Neural progenitor cell (in vitro differentiated cells): ENCODE data around the gene NEURL4.
"Not testable (repeated sequence)": the region's sequence is repeated elsewhere in the genome, so short reads cannot be mapped to it uniquely, and the experiment has no call there.

Experiments used
- CTCF ChIP-seq: fragments of 200-600 bp; sonication (generic); IDR thresholded peaks from 2 replicates; pipeline ENCODE4 v1.5.1; 2017; ENCODE audit warnings: antibody characterized with exemption, mild to moderate bottlenecking
- EZH2 ChIP-seq: fragments of 200-600 bp; sonication (generic); IDR thresholded peaks from 2 replicates; pipeline ENCODE4 v1.6.1; 2017; ENCODE audit warnings: antibody characterized with exemption, mild to moderate bottlenecking, moderate library complexity

GRCh38 chr17:7368599-7368994 lies 39.5 kb upstream of the NEURL4 start:
- TF ChIP-seq CTCF, EZH2: not testable (repeated sequence)
